GM21526 (cell line): ENCODE results near the gene MAP3K6.
"Not testable (repeated sequence)": the region's sequence is repeated elsewhere in the genome, so short reads cannot be mapped to it uniquely, and the experiment has no call there.

ENCODE experiments used
- ATAC-seq: cut with Tn5 transposase; IDR thresholded peaks from one replicate; pipeline ENCODE4 v1.9.1; 2021; ENCODE audit warnings: moderate library complexity; ENCODE audit not compliant: unreplicated experiment, low FRiP score

MAP3K6 gene

GRCh38 chr1:27366411-27367159 lies at the start of gene MAP3K6:
Gene MAP3K6 (minus strand): TSS chr1:27366961. CDS start chr1:27366597, 364 bp downstream.
- no peak for ATAC-seq

- no peak for ATAC-seq
Measured at GRCh38 chr1:27414091-27414490, 47.3 kb upstream of the MAP3K6 start.

- ATAC-seq = no peak
Measured at GRCh38 chr1:27413004-27413403, 46.2 kb upstream of the MAP3K6 start.

GRCh38 chr1:27412502-27412901 lies 45.7 kb upstream of the MAP3K6 start:
- no peak for ATAC-seq

- no peak for ATAC-seq
Measured at GRCh38 chr1:27410709-27411108, 43.9 kb upstream of the MAP3K6 start.

GRCh38 chr1:27409669-27410068 lies 42.9 kb upstream of the MAP3K6 start:
- no peak for ATAC-seq

- no peak for ATAC-seq
Measured at GRCh38 chr1:27408151-27408550, 41.4 kb upstream of the MAP3K6 start.

- ATAC-seq = not testable (repeated sequence)
Measured at GRCh38 chr1:27406791-27407190, 40.0 kb upstream of the MAP3K6 start.

GRCh38 chr1:27406362-27406680 lies 39.6 kb upstream of the MAP3K6 start:
- no peak for ATAC-seq

GRCh38 chr1:27405598-27406361 lies 39.0 kb upstream of the MAP3K6 start:
- not testable (repeated sequence) for ATAC-seq

- ATAC-seq = no peak
Measured at GRCh38 chr1:27405074-27405473, 38.3 kb upstream of the MAP3K6 start.

GRCh38 chr1:27403931-27404330 lies 37.2 kb upstream of the MAP3K6 start:
- no peak for ATAC-seq

- ATAC-seq = no peak
Measured at GRCh38 chr1:27403065-27403726, 36.4 kb upstream of the MAP3K6 start.

GRCh38 chr1:27402349-27402754 lies 35.6 kb upstream of the MAP3K6 start:
- no peak for ATAC-seq

GRCh38 chr1:27400963-27401341 lies 34.2 kb upstream of the MAP3K6 start:
- no peak for ATAC-seq

GRCh38 chr1:27400082-27400962 lies 33.6 kb upstream of the MAP3K6 start:
- ATAC-seq = no peak

- ATAC-seq = no peak
Measured at GRCh38 chr1:27399251-27400025, 32.7 kb upstream of the MAP3K6 start.

GRCh38 chr1:27398405-27399149 lies 31.8 kb upstream of the MAP3K6 start:
- no peak for ATAC-seq

GRCh38 chr1:27397749-27398148 lies 31.0 kb upstream of the MAP3K6 start:
- ATAC-seq = no peak
